ENCODE results near the gene IL11.

GRCh38 chr19:55354698-55355212, 15.5 kb downstream of the IL11 start, which contains the start of gene COX6B2:
- TF ChIP-seq STAT6 (CRISPR knock-in tag; conservative IDR thresholded peaks at IDR 0.05; ENCODE audit: low read depth) (no peak), ZNF512 (CRISPR knock-in tag; IDR thresholded peaks at IDR 0.05; ENCODE audit: borderline replicate concordance) (no peak)
- TF ChIP-seq, protein P1, sequence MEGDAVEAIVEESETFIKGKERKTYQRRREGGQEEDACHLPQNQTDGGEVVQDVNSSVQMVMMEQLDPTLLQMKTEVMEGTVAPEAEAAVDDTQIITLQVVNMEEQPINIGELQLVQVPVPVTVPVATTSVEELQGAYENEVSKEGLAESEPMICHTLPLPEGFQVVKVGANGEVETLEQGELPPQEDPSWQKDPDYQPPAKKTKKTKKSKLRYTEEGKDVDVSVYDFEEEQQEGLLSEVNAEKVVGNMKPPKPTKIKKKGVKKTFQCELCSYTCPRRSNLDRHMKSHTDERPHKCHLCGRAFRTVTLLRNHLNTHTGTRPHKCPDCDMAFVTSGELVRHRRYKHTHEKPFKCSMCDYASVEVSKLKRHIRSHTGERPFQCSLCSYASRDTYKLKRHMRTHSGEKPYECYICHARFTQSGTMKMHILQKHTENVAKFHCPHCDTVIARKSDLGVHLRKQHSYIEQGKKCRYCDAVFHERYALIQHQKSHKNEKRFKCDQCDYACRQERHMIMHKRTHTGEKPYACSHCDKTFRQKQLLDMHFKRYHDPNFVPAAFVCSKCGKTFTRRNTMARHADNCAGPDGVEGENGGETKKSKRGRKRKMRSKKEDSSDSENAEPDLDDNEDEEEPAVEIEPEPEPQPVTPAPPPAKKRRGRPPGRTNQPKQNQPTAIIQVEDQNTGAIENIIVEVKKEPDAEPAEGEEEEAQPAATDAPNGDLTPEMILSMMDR (IDR thresholded peaks at IDR 0.05): no peak

Data from WTC11 (cell line).